NCI-H2107 treated with DMSO at 0.1 percent for 48 hours (cell line): ENCODE data around the gene MGAT4B.

Source experiments
- DNase-seq: peaks from one replicate; lab custom pipeline; 2025; ENCODE audit not compliant: unreplicated experiment; lab: John Stamatoyannopoulos, UW

The MGAT4B gene

DNA sequence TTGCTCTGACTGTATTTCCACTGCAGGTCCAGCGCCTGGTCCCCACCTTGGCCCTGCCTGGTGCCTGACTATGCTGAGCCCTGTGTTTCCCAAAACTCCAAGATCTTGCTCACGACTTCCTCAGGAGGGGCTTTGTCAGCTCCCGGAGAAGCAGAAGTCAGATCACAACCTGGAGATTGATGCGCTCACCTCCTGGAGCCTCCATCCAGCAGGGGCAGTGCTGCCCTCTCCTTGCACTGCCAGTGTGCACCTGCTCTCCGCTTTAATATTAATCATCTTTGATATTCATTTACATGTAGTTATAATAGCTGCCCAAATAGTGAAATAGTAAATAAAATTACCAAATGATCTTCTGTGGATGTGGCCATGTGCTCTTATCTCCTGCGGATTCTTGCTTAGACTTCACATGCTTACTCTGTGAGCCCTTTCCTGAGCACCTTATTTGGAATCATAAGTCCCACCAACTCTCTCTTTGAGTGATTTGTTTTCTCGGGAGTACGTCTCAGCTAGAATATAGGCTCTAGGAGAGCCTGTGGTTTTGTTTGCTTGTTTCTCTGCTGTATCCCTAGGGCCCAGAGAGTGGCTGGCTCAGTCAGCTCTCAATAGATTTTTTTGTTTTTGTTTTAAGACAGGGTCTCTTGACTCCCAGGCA lies 56.7 kb downstream of the MGAT4B start:
- no peak for DNase-seq

DNA sequence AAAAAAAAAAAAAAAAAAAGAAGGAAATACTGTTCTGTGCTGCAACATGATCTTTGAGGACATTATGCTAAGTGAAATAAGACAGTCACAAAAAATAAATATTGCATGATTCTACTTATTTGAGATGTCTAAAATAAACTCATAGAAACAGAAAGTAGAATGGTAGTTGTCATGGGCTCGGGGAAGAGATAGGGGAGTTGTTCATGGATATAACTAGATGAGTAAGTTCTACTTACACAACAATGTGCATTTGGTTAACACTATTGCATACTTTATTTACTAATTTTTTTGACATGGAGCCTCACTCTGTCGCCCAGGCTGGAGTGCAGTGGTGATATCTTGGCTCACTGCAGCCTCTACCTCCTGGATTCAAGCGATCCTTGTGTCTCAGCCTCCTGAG lies 58.9 kb downstream of the MGAT4B start:
- no peak for DNase-seq
